KBM-7 (cell line): ENCODE results near the gene SNAPIN.
"Not testable (repeated sequence)": the region's sequence is repeated elsewhere in the genome, so short reads cannot be mapped to it uniquely, and the experiment has no call there.

Source experiments
- DNase-seq: peaks from one replicate; pipeline ENCODE4 v3.0.0-alpha.2; 2015
- in situ Hi-C: fragments of 300-500 bp; cut with MboI; formaldehyde crosslinking; loops from 2 replicates; pipeline ENCODE4 v1.14.3; 2020; ENCODE audit warnings: low sequenced_read_pairs, low pct_unique_long_range_greater_than_20kb, mixed read lengths

The SNAPIN gene

GRCh38 chr1:153670257-153670858 is 11.9 kb downstream of the SNAPIN start:
- no peak for DNase-seq
- in situ Hi-C loops, result no loop called here

DNA sequence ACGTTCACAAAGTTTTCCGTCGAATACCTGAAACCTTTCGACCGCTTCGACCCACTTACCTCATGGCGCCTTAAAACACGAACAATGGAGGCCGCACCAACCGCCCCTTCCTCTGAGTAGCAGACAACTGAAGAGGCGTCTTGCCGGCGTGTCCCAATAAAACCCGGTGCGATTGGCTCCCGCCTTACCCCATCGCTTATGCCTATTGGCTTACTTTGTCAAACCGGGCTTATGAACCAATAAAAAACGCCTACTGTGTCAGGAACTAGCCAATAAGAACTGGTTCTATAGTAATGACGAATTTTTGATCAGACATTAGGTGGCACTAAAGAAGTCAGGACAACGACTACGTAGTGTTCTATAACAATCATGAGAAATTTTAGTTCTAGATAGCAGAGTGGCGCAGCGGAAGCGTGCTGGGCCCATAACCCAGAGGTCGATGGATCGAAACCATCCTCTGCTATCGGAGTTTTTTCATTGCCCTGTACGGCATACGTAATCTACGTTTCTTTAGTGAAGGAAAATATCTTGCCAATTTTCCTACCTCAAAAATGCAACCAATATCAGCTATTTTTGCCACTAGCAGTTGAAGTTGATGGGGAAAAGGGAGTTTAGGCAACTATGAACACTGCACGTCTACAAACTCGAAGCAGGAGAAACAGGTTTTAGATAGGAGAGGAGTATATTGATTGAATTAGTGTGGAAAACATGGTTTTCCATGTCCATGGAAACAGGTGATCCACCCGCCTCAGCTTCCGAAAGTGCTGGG is 12.5 kb downstream of the SNAPIN start, which contains the start of gene ILF2:
Gene ILF2 (minus strand): TSS at position 135 of the 769 bp plus-strand sequence. CDS start 71 bp downstream, at position 64.
- in situ Hi-C loops, result no loop called here

GRCh38 chr1:153671628-153672353 is 13.3 kb downstream of the SNAPIN start:
- in situ Hi-C loops, result not testable (repeated sequence)
- peak; percentile 84 for DNase-seq

More for the DNA sequence above, 12.5 kb downstream of the SNAPIN start, which contains the start of gene ILF2:
- peak; percentile 100 for DNase-seq

DNA sequence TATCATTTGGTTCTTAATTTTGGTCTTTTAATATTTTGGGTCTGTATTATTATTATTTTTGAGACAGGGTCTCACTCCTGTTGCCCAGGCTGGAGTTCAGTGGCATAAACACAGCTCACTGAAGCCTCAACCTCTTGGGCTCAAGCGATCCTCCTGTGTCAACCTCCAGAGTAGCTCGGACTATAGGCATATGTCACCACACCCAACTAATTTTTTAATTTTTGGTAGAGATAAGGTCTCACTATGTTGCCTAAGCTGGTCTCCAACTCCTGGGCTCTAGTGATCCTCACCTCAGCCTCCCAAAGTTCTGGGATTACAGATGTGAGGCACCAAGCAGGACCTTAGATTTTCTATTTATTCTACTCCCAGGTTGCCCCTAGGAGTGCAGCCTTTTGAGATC is 15.0 kb downstream of the SNAPIN start:
- in situ Hi-C loops, result no loop called here
- no peak for DNase-seq

GRCh38 chr1:153677718-153678518 is 19.4 kb downstream of the SNAPIN start:
- in situ Hi-C loops, result no loop called here
- peak; percentile 55 for DNase-seq

DNA sequence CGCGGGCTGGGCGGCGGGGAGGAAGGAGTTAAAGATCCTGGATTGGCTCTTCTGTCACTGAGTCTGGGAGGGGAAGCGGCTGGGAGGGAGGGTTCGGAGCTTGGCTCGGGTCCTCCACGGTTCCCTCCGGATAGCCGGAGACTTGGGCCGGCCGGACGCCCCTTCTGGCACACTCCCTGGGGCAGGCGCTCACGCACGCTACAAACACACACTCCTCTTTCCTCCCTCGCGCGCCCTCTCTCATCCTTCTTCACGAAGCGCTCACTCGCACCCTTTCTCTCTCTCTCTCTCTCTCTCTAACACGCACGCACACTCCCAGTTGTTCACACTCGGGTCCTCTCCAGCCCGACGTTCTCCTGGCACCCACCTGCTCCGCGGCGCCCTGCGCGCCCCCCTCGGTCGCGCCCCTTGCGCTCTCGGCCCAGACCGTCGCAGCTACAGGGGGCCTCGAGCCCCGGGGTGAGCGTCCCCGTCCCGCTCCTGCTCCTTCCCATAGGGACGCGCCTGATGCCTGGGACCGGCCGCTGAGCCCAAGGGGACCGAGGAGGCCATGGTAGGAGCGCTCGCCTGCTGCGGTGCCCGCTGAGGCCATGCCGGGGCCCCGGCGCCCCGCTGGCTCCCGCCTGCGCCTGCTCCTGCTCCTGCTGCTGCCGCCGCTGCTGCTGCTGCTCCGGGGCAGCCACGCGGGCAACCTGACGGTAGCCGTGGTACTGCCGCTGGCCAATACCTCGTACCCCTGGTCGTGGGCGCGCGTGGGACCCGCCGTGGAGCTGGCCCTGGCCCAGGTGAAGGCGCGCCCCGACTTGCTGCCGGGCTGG is 20.2 kb downstream of the SNAPIN start, which contains the start of gene NPR1:
Gene NPR1 (plus strand): TSS at position 170 of the 818 bp plus-strand sequence. CDS start 421 bp downstream, at position 591.
- in situ Hi-C loops, result no loop called here

DNA sequence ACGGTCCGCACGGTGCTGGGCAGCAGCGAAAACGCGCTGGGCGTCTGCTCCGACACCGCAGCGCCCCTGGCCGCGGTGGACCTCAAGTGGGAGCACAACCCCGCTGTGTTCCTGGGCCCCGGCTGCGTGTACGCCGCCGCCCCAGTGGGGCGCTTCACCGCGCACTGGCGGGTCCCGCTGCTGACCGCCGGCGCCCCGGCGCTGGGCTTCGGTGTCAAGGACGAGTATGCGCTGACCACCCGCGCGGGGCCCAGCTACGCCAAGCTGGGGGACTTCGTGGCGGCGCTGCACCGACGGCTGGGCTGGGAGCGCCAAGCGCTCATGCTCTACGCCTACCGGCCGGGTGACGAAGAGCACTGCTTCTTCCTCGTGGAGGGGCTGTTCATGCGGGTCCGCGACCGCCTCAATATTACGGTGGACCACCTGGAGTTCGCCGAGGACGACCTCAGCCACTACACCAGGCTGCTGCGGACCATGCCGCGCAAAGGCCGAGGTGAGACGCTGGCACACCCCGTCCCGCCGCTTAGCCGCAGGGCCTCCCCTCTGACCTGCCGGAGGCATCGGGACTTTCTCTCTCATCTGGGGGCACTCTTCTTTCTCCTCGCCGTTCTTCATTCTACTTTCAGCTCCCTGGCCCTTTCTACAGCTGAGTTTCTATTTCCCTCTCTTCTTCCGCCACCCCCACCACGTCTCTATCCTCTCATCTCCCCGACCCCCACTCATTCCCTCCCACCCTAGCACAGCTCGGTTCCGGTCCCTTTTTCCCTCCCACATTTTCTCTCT is 21.0 kb downstream of the SNAPIN start:
- DNase-seq, result no peak
- in situ Hi-C loops, result no loop called here

More for the DNA sequence above, 20.2 kb downstream of the SNAPIN start, which contains the start of gene NPR1:
- DNase-seq, result no peak

DNA sequence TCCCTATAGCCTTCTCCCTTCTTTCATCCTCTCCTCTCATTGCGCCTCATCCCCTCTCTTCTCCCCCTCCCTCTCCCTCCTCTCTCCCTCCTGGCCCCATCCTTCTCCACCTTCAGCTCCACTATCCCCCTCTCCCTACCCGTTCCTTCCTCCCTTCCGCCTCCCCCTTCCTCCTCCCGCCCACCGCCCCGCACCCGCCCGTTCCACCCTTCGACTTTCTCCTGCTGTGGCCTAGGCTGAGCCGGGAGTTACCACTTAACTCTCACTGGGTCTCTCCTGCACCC is 21.6 kb downstream of the SNAPIN start:
- in situ Hi-C loops, result no loop called here
- no peak for DNase-seq

DNA sequence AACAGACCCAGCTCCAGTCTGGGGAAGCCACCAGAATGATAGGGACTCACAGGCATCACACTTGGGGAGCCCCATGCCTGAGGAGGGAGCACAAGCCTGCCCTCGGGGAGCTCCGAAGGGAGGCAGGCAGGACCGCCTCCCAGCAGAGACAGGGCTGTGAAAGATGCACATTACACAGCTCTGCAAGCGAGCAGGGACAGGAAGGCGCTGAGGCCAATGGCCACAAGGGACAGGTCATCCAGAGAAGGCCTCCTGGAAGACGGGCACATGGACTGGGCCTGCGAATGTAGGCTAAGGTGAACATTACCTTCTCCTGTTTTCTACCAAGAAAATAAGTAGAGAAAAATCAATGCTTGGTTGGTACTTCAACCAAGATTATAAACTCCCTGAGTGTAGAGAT is 24.2 kb downstream of the SNAPIN start:
- in situ Hi-C loops, result no loop called here
- no peak for DNase-seq

DNA sequence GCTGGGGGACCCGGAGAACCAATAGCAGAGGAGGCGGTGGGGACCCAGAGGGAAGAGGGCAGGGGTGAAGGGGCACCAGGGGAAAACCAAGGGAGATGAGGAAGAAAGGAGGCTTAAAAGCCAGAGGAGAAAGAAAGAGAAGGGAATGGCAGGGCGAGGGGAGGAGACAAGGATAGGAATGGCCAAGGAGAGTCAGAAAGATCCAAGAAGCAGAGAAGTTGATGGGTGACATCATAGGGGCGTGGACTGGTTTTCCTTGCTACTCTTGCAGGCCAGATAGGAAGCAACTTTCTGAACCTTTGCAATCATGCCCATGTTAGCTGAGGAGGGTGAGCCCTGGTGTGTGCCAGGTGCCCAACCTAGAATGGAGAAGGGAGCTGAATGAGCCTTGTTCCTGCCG is 25.4 kb downstream of the SNAPIN start:
- no peak for DNase-seq

DNA sequence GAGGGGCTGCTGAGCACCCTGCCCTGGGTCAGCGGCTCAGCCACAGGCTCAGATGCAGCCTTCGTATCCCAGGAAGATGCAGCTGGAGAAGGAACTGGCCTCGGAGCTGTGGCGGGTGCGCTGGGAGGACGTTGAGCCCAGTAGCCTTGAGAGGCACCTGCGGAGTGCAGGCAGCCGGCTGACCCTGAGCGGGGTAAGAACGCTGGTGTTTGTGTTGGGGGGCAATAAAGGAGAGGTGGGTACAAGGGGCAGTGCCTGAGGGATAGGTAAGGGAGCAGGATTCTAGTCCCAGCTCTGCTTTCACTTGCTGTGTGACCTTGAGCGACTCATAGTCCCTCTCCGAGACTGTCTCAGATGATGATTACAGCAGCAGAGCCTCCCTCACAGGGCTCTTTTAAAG is 26.4 kb downstream of the SNAPIN start:
- in situ Hi-C loops, result no loop called here
- no peak for DNase-seq

More for the DNA sequence above, 25.4 kb downstream of the SNAPIN start:
- in situ Hi-C loops, result no loop called here

DNA sequence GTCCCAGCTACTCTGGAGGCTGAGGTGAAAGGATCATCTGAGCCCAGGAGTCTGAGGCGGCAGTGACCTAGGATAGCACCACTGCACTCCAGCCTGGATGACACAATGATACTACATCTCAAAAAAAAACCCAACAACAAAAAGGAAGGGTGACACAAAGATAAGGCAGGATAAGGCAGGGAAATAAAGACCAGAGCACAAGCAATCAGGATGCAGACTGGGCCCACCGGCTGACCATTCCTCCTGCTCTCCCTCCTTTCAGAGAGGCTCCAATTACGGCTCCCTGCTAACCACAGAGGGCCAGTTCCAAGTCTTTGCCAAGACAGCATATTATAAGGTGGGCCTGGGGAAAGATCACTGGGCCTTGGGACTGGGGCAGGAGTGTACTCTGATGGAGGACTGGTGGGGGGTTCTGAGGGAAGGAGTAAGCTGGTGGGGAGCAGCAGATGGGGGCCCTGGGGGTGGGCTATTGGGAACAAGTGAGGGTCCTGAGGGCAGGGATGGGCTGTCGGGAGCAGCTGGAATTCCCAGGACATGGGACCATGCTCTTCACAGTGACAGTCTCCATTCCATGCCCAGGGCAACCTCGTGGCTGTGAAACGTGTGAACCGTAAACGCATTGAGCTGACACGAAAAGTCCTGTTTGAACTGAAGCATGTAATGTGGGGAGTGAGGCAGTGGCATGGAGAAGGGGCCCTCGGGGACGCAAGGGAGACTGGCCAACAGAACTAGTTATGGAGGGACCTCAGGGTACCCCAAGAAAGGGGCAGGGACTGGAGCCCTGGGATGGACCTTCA is 27.2 kb downstream of the SNAPIN start:
- in situ Hi-C loops, result no loop called here
- DNase-seq, result no peak

- DNase-seq, result no peak
- in situ Hi-C loops, result no loop called here
Measured at GRCh38 chr1:153687346-153688125, 29.0 kb downstream of the SNAPIN start.

DNA sequence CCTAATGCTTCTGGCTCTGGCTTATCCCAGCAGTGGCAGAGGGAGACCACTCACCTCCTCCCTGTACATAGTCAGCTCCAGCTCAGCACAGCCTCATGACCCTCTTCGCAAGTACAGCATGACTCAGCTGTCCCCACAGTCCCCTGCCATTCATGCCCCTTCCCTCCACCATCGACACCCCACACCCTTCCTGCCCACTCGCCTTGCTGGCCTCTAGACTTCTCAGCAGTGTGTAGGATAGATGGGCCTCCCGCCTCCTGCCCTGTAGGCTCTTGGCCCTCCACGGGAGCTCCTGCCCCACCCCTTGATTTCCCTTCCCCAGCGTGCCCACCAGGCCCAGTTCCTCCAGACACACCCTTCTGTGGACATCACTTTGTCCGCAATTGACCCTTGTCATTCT is 29.8 kb downstream of the SNAPIN start:
- in situ Hi-C loops, result no loop called here
- DNase-seq, result no peak

DNA sequence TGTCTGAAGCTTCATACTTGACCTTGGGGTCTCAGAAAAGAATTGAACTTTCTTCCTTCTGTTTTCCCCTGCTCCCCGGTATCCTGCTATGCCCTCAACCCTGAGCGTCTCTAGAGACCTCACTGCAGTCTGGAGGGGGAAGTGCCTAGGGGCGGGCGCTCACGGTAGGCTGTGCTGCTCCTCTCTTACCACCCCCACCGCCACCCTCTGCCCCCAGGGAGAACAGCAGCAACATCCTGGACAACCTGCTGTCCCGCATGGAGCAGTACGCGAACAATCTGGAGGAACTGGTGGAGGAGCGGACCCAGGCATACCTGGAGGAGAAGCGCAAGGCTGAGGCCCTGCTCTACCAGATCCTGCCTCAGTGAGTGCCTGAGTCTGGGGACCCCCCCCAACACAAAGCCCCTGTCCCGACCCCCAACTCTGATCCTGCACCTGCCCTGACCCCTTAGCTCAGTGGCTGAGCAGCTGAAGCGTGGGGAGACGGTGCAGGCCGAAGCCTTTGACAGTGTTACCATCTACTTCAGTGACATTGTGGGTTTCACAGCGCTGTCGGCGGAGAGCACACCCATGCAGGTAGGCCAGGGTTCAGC is 30.3 kb downstream of the SNAPIN start:
- in situ Hi-C loops, result no loop called here
- DNase-seq, result no peak

GRCh38 chr1:153693466-153693865 is 35.0 kb downstream of the SNAPIN start:
- in situ Hi-C loops, result no loop called here
- no peak for DNase-seq
